GM12874 (cell line): Measurements from ENCODE around the gene KIAA0040.

ENCODE experiments used
- CTCF ChIP-seq: IDR thresholded peaks from 2 replicates; pipeline ENCODE4 v1.5.1; 2011; ENCODE audit warnings: low read depth, mild to moderate bottlenecking, control low read depth, low read length, moderate library complexity; ENCODE audit not compliant: insufficient read depth

KIAA0040 gene

GRCh38 chr1:175168782-175169181 lies 23.8 kb downstream of the KIAA0040 start:
- TF ChIP-seq CTCF, result no peak

GRCh38 chr1:175167861-175168260 lies 24.7 kb downstream of the KIAA0040 start:
- TF ChIP-seq CTCF, result no peak

- TF ChIP-seq CTCF, result no peak
These were observed 25.8 kb downstream of the KIAA0040 start for GRCh38 chr1:175166746-175167145.

GRCh38 chr1:175164751-175165150 lies 27.8 kb downstream of the KIAA0040 start:
- TF ChIP-seq CTCF, result no peak

GRCh38 chr1:175163702-175164101 lies 28.9 kb downstream of the KIAA0040 start:
- TF ChIP-seq CTCF, result no peak

- TF ChIP-seq CTCF, result no peak
These were observed 29.6 kb downstream of the KIAA0040 start for GRCh38 chr1:175162955-175163354.

GRCh38 chr1:175158170-175158591 lies 34.4 kb downstream of the KIAA0040 start:
- TF ChIP-seq CTCF, result no peak

- no peak for TF ChIP-seq CTCF
These were observed 35.4 kb downstream of the KIAA0040 start for GRCh38 chr1:175157200-175157599.
